Loucy (cell line): ENCODE measurements around the gene PLA2G4E.

ENCODE experiments used
- H2AFZ ChIP-seq: fragments of 200-600 bp; sonication (generic); 2 replicates; pipeline ENCODE4 v1.6.0; 2016; ENCODE audit warnings: antibody characterized with exemption, mild to moderate bottlenecking, low read length, moderate library complexity
- H3F3A ChIP-seq: fragments of 200-600 bp; 2 replicates; pipeline ENCODE4 v1.6.0; 2016; ENCODE audit warnings: antibody characterized with exemption, low read depth, mild to moderate bottlenecking
- H3K27me3 ChIP-seq: fragments of 200-600 bp; sonication (generic); 2 replicates; pipeline ENCODE4 v1.6.1; 2014; ENCODE audit warnings: low read length, mild to moderate bottlenecking; ENCODE audit not compliant: insufficient read depth, poor library complexity, severe bottlenecking
- H3K36me3 ChIP-seq: fragments of 200-600 bp; sonication (generic); 2 replicates; pipeline ENCODE4 v1.6.1; 2016; ENCODE audit warnings: low read length; ENCODE audit not compliant: insufficient read depth
- H3K4me1 ChIP-seq: fragments of 200-600 bp; sonication (generic); 2 replicates; pipeline ENCODE4 v1.5.1; 2014; ENCODE audit warnings: low read length, mild to moderate bottlenecking; ENCODE audit not compliant: insufficient read depth, poor library complexity, severe bottlenecking
- H3K4me2 ChIP-seq: fragments of 200-600 bp; sonication (generic); 2 replicates; pipeline ENCODE4 v1.6.0; 2014; ENCODE audit warnings: antibody characterized with exemption, low read length, low read depth, mild to moderate bottlenecking; ENCODE audit not compliant: poor library complexity, severe bottlenecking
- H3K4me3 ChIP-seq: fragments of 200-600 bp; sonication (generic); 2 replicates; pipeline ENCODE4 v1.5.1; 2014; ENCODE audit warnings: low read length, mild to moderate bottlenecking, mixed read lengths; ENCODE audit not compliant: poor library complexity, severe bottlenecking
- H3K79me2 ChIP-seq: fragments of 200-600 bp; sonication (generic); 2 replicates; pipeline ENCODE4 v1.6.1; 2014; ENCODE audit warnings: low read length; ENCODE audit not compliant: insufficient read depth
- H3K9ac ChIP-seq: fragments of 200-600 bp; sonication (generic); 2 replicates; pipeline ENCODE4 v1.6.0; 2014; ENCODE audit warnings: mild to moderate bottlenecking, low read depth, low read length, moderate library complexity; ENCODE audit not compliant: poor library complexity, severe bottlenecking
- H3K9me2 ChIP-seq: fragments of 200-600 bp; sonication (generic); replicated peaks from 2 replicates; pipeline ENCODE4 v1.6.1; 2016; ENCODE audit warnings: low read depth, low read length, mixed read lengths
- H3K9me3 ChIP-seq: fragments of 200-600 bp; sonication (generic); 2 replicates; pipeline ENCODE4 v1.6.1; 2014; ENCODE audit warnings: mild to moderate bottlenecking, antibody characterized with exemption, low read length, low read depth; ENCODE audit not compliant: insufficient read depth
- H4K20me1 ChIP-seq: fragments of 200-600 bp; sonication (generic); 2 replicates; pipeline ENCODE4 v1.6.0; 2014; ENCODE audit warnings: antibody characterized with exemption, low read length, mild to moderate bottlenecking; ENCODE audit not compliant: insufficient read depth, poor library complexity, severe bottlenecking
- CTCF ChIP-seq: fragments of 200-600 bp; sonication (generic); conservative IDR thresholded peaks from 2 replicates; pipeline ENCODE4 v1.5.1; 2014; ENCODE audit warnings: mild to moderate bottlenecking, antibody characterized with exemption, low read length
- EZH2phosphoT487 ChIP-seq: fragments of 200-600 bp; IDR thresholded peaks from 2 replicates; pipeline ENCODE4 v1.6.1; 2018; ENCODE audit warnings: antibody characterized with exemption, mild to moderate bottlenecking, moderate library complexity, borderline replicate concordance

The PLA2G4E gene

GRCh38 chr15:42069025-42069424 is 48.2 kb upstream of the PLA2G4E start:
- Histone ChIP-seq H3K9me3 (no peaks in the 10 kb centered on the region), H3K79me2 (no peaks in the 10 kb centered on the region), H3K4me2 (no peak overlapping the region), H3F3A (no peaks in the 10 kb centered on the region), H2AFZ (no peak overlapping the region), H4K20me1 (no peaks in the 10 kb centered on the region), H3K9ac (no peak overlapping the region), H3K4me1 (peaks cover 18% of the 10 kb centered on the region), H3K4me3 (no peak overlapping the region), H3K27me3 (no peaks in the 10 kb centered on the region), H3K9me2 (no peaks in the 10 kb centered on the region), H3K36me3 (no peaks in the 10 kb centered on the region)
- TF ChIP-seq EZH2phosphoT487 (no peak), CTCF (0 out of 2 replicates have a peak, but pooled peaks have one; percentile 9)

- H2AFZ ChIP-seq: no peak overlapping the region
- no peak overlapping the region for H3K4me2 ChIP-seq
- TF ChIP-seq CTCF (no peak), EZH2phosphoT487 (no peak)
- no peaks in the 10 kb centered on the region for H3K27me3 ChIP-seq
- no peak overlapping the region for H3K4me3 ChIP-seq
- peaks cover 18% of the 10 kb centered on the region for H3K4me1 ChIP-seq
- no peaks in the 10 kb centered on the region for H3F3A ChIP-seq
- no peaks in the 10 kb centered on the region for H3K36me3 ChIP-seq
- H3K9me2 ChIP-seq: no peaks in the 10 kb centered on the region
- H4K20me1 ChIP-seq: no peaks in the 10 kb centered on the region
- no peak overlapping the region for H3K9ac ChIP-seq
- no peaks in the 10 kb centered on the region for H3K9me3 ChIP-seq
- no peaks in the 10 kb centered on the region for H3K79me2 ChIP-seq
Observed at GRCh38 chr15:42068601-42069000, 47.8 kb upstream of the PLA2G4E start.

DNA sequence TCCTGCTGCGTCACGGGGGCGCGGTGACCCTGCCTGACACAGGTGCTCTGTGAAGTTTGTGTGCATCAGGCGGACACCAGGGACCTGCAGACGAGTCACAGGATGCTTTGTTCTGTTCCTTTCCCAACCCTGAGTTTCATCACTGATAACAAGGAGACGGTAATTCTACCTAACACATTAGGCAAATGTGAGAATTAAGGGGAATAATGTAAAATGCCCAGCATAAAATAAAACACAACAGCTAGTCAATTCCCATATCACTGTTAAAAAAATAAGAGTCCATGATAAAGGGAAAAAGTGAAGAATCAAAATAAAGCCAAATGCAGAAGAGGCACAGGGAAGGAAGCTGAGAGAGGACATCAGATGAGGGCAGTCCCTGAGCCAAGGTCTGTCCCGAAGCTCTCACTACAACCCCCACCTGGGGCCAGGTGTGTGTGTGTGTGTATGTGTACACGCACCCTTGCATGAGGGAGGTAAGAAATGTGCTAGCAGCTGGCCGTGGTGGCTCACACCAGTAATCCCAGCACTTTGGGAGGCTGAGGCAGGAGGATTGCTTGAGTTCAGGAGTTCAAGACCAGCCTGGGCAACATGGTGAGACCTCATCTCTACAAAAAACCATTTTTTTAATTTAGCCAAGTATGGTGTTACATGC is 46.0 kb upstream of the PLA2G4E start:
- Histone ChIP-seq H3K4me2 (no peak overlapping the region), H3K9ac (no peak overlapping the region), H3K79me2 (no peaks in the 10 kb centered on the region), H3K36me3 (no peaks in the 10 kb centered on the region), H4K20me1 (no peaks in the 10 kb centered on the region), H3F3A (no peaks in the 10 kb centered on the region), H3K27me3 (no peaks in the 10 kb centered on the region), H3K4me3 (no peak overlapping the region), H3K4me1 (peaks cover 18% of the 10 kb centered on the region), H3K9me2 (no peaks in the 10 kb centered on the region), H2AFZ (no peak overlapping the region), H3K9me3 (no peaks in the 10 kb centered on the region)
- TF ChIP-seq EZH2phosphoT487 (no peak), CTCF (no peak)
